ENCODE data around the gene PKD2L2. TPM values are rescaled to one million over a fixed set of nuclear protein-coding genes. Genes with fewer than 3 reads are reported as not detected.

The PKD2L2 gene
- total and polyA plus RNA-seq, 9 donors = 0.05 to 0.20 TPM; not detected in 7

DNA sequence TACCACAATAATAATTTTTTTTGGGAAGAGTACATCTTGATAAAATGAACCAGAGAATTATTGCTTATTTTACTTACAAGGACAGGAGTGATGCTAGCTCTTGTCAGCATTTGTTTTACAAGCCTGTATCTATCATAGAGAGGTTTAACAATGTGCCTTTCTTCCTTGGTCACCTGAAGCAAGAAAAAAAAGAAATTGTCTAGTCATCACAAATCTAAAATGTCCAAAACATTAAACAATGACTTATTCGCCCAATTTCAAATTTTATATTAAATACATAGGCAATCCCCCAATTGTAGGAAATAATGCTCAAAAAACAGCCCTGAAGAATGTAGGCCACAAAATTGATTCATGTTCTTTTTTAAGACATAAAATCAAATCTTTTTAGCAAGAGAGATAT, 56.6 kb downstream of the PKD2L2 start:
- H3K36me3 ChIP-seq = no peaks in the 10 kb centered on the region
- TF ChIP-seq EP300 (IDR thresholded peaks at IDR 0.05) (no peak), CTCF (IDR thresholded peaks at IDR 0.05) (no peak), POLR2A (IDR thresholded peaks at IDR 0.05) (no peak)
- no peak overlapping the region for H3K4me3 ChIP-seq
- H3K27me3 ChIP-seq = no peaks in the 10 kb centered on the region
- intact Hi-C loops (cut with DNase I) = no loop called here
- H3K9me3 ChIP-seq = no peaks in the 10 kb centered on the region
- WGBS, 3 donors = 94 to 95% (median 95%) methylated on average over 1 of the region's 1 CpG
- no peak for DNase-seq
- no peaks in the 10 kb centered on the region for H3K4me1 ChIP-seq (ENCODE audit: insufficient read depth)
- H3K27ac ChIP-seq = no peak overlapping the region

DNA sequence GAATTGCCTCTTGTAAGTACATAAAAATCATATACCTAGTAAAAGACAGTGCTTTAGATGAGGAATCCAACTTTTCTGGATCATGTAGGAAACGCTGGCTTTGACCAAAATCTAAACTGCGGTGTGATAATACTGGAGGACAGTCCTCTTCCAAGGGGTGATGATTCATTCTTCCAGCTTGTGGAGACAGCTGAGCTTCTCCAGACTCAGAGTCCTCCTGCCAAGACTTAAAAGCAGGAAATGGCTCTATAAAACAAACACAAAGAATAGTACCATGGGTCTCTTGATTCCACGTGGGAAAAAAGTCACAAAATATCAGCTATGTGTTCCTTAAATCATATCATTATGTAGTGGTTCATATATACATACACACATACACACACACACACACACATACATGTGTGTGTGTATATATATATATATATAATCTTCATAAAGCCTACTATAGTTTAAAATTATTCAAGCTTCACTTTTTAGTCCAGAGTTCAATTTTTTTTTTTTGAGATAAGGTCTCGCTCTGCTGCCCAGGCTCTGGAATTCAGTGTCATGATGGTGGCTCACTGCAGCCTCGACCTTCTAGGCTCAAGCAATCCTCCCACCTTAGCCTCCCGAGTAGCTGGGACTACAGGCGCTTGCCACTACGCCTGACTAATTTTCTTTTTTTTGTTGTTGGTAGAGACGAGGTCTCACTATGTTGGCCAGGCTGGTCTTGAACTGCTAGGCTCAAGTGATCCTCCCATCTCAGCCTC, 65.0 kb downstream of the PKD2L2 start:
- TF ChIP-seq POLR2A (IDR thresholded peaks at IDR 0.05) (no peak), CTCF (IDR thresholded peaks at IDR 0.05) (no peak), EP300 (IDR thresholded peaks at IDR 0.05) (no peak)
- DNase-seq = peak in 2 of 5 donors; percentile 58 to 62
- no peaks in the 10 kb centered on the region for H3K36me3 ChIP-seq
- no peaks in the 10 kb centered on the region for H3K27me3 ChIP-seq
- H3K27ac ChIP-seq = peak overlapping the region in 1 of 2 donors; percentile 16
- H3K4me1 ChIP-seq (ENCODE audit: insufficient read depth) = peaks cover 2% of the 10 kb centered on the region
- 25 to 34% (median 30%) methylated on average over 9 of the region's 9 CpGs for WGBS, 3 donors
- intact Hi-C loops (cut with DNase I) = no loop called here
- H3K9me3 ChIP-seq = no peaks in the 10 kb centered on the region
- no peak overlapping the region for H3K4me3 ChIP-seq

DNA sequence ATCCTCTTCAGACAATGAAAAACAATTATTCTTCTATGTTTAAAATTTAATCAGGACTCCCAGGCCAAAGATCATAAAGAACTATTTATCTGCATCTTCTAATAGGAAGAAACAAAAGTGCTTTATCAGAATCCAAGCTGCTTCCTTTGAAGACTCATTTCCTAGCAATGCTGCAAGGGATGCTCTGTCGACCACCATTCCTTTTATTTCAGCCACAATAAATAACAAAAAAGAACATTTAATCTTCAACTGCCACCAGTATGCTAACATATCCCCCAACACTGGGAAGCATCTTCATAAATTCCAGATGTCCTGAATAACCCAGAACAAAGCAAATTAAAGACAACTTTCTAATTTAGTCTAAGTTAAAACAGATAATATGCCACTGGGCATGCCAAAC, 68.7 kb downstream of the PKD2L2 start:
- intact Hi-C loops (cut with DNase I) = no loop called here
- TF ChIP-seq CTCF (IDR thresholded peaks at IDR 0.05) = no peak
- TF ChIP-seq POLR2A (IDR thresholded peaks at IDR 0.05) = no peak
- TF ChIP-seq EP300 (IDR thresholded peaks at IDR 0.05) = no peak
- H3K4me3 ChIP-seq = no peak overlapping the region
- H3K27ac ChIP-seq = no peak overlapping the region
- 4 to 15% (median 11%) methylated on average over 1 of the region's 1 CpG for WGBS, 3 donors
- peaks cover 2% of the 10 kb centered on the region for H3K4me1 ChIP-seq (ENCODE audit: insufficient read depth)
- DNase-seq = no peak
- H3K36me3 ChIP-seq = no peaks in the 10 kb centered on the region
- H3K9me3 ChIP-seq = no peaks in the 10 kb centered on the region
- H3K27me3 ChIP-seq = no peaks in the 10 kb centered on the region

DNA sequence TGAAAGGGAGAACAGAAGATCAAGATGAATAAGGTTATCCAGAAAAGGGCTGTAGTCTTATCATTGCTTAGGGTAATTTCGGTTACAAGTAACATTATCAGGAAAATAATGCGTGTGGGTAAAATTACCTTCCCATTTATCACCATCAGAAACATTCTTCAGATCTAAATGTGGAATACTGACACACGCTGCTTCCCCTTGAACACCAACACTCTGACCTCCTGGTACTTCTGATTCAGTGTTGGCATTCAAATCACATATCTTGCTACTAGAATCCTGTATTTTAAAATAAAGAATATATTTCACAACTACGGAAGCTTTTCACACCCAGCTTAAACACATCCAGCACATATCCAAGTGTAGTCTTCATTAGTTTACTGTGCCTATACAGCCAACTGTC, 70.2 kb downstream of the PKD2L2 start:
- Histone ChIP-seq H3K4me3 (no peak overlapping the region), H3K4me1 (ENCODE audit: insufficient read depth) (peaks cover 2% of the 10 kb centered on the region), H3K9me3 (no peaks in the 10 kb centered on the region), H3K27me3 (no peaks in the 10 kb centered on the region), H3K36me3 (no peaks in the 10 kb centered on the region), H3K27ac (no peak overlapping the region)
- TF ChIP-seq CTCF (IDR thresholded peaks at IDR 0.05) = no peak
- TF ChIP-seq EP300 (IDR thresholded peaks at IDR 0.05) = no peak
- TF ChIP-seq POLR2A (IDR thresholded peaks at IDR 0.05) = no peak
- DNase-seq = no peak
- intact Hi-C loops (cut with DNase I) = no loop called here
- 74 to 81% (median 78%) methylated on average over 4 of the region's 4 CpGs for WGBS, 3 donors

Measured in ovary (tissue), 9 donors.